ENCODE results near the gene TRPV3. TPM values are rescaled to one million over a fixed set of nuclear protein-coding genes. Genes with fewer than 3 reads are reported as not detected.

TRPV3 gene
- total RNA-seq, 1 experiment from 2014 or later: 0.31 TPM

DNA sequence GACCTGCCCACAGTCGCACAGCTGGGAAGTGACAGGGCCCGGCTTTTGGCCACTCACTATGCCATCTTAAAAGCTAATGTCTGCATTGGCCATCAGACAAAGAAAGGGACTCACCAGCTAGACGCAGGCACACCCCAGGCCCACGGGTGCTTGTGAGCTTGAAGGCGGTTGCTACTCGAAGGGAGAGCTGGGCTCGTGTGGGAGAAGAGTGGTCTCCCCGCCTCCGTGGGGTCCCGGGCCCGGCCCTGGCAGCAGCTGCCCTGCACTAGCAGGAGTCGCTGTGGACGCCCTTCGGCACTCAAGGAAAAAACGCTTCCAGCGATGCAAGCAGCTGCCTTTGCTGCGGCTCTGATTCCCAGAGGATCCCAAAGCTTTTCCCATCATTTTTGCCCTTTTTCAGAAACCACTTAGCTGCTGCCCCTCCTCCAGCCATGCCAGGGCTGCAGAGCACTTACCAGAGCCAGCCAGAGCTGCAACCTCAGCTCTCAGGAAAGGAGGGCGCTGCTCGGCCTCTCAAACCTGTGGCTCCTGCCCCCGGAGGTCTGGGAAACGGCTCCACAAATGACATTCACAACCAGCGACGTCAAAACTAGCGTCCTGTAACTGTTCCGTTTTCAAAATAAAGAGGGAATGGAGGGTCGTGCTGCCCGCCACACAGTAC is 39.3 kb upstream of the TRPV3 start:
- ATAC-seq: no peak
- DNase-seq (ENCODE audit: low read depth, low spot score): no peak
- intact Hi-C loops (cut with micrococcal nuclease; ENCODE audit: unreplicated experiment) (no loop called here), in situ Hi-C loops (cut with HindIII; ENCODE audit: low pct_unique_long_range_greater_than_20kb, low sequenced_read_pairs) (no loop called here)
- CTCF ChIA-PET: no interaction called here
- Histone ChIP-seq H3K36me3 (ENCODE audit: control insufficient read depth, insufficient read depth, low read length) (no peaks in the 10 kb centered on the region), H3K4me3 (ENCODE audit: low read depth in 2 of 2, low read length in 2 of 2) (no peak overlapping the region), H3K9me3 (ENCODE audit: control insufficient read depth, insufficient read depth, low read depth, low read length) (no peaks in the 10 kb centered on the region), H3K27me3 (ENCODE audit: control insufficient read depth, insufficient read depth, low read length) (no peaks in the 10 kb centered on the region), H3K4me1 (ENCODE audit: control insufficient read depth, insufficient read depth, low read length) (no peaks in the 10 kb centered on the region), H3K27ac (ENCODE audit: low read length) (no peak overlapping the region)
- BruUV-seq (replicated peaks): no TSS peak
- POLR2A ChIA-PET: interaction anchor here (0.6 kb wide), 1 partner anchor 746 kb away, joined by 3 read pairs; no protein-coding TSS in a partner anchor
- TF ChIP-seq, protein P1, sequence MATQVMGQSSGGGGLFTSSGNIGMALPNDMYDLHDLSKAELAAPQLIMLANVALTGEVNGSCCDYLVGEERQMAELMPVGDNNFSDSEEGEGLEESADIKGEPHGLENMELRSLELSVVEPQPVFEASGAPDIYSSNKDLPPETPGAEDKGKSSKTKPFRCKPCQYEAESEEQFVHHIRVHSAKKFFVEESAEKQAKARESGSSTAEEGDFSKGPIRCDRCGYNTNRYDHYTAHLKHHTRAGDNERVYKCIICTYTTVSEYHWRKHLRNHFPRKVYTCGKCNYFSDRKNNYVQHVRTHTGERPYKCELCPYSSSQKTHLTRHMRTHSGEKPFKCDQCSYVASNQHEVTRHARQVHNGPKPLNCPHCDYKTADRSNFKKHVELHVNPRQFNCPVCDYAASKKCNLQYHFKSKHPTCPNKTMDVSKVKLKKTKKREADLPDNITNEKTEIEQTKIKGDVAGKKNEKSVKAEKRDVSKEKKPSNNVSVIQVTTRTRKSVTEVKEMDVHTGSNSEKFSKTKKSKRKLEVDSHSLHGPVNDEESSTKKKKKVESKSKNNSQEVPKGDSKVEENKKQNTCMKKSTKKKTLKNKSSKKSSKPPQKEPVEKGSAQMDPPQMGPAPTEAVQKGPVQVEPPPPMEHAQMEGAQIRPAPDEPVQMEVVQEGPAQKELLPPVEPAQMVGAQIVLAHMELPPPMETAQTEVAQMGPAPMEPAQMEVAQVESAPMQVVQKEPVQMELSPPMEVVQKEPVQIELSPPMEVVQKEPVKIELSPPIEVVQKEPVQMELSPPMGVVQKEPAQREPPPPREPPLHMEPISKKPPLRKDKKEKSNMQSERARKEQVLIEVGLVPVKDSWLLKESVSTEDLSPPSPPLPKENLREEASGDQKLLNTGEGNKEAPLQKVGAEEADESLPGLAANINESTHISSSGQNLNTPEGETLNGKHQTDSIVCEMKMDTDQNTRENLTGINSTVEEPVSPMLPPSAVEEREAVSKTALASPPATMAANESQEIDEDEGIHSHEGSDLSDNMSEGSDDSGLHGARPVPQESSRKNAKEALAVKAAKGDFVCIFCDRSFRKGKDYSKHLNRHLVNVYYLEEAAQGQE (IDR thresholded peaks at IDR 0.05; ENCODE audit: insufficient read depth in 1 of 2, low read depth in 2 of 2, low read length in 1 of 2): no peak
- TF ChIP-seq TCF7L2 (IDR thresholded peaks at IDR 0.05; ENCODE audit: low read depth, low read length): no peak
- TF ChIP-seq, protein P2, sequence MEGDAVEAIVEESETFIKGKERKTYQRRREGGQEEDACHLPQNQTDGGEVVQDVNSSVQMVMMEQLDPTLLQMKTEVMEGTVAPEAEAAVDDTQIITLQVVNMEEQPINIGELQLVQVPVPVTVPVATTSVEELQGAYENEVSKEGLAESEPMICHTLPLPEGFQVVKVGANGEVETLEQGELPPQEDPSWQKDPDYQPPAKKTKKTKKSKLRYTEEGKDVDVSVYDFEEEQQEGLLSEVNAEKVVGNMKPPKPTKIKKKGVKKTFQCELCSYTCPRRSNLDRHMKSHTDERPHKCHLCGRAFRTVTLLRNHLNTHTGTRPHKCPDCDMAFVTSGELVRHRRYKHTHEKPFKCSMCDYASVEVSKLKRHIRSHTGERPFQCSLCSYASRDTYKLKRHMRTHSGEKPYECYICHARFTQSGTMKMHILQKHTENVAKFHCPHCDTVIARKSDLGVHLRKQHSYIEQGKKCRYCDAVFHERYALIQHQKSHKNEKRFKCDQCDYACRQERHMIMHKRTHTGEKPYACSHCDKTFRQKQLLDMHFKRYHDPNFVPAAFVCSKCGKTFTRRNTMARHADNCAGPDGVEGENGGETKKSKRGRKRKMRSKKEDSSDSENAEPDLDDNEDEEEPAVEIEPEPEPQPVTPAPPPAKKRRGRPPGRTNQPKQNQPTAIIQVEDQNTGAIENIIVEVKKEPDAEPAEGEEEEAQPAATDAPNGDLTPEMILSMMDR (IDR thresholded peaks at IDR 0.05): no peak
- TF ChIP-seq SIN3A (IDR thresholded peaks at IDR 0.05; ENCODE audit: borderline replicate concordance, insufficient read depth, low read depth, low read length): no peak
- TF ChIP-seq POLR2AphosphoS5 (IDR thresholded peaks at IDR 0.05; ENCODE audit: low read depth, low read length): no peak

- intact Hi-C loops (cut with micrococcal nuclease; ENCODE audit: unreplicated experiment): no loop called here
- no peak overlapping the region for H3K27ac ChIP-seq (ENCODE audit: low read length)
- ChIA-PET CTCF (no interaction called here), POLR2A (no interaction called here)
- H3K4me1 ChIP-seq (ENCODE audit: control insufficient read depth, insufficient read depth, low read length): no peaks in the 10 kb centered on the region
- H3K4me3 ChIP-seq (ENCODE audit: low read depth in 2 of 2, low read length in 2 of 2): no peak overlapping the region
- no peaks in the 10 kb centered on the region for H3K27me3 ChIP-seq (ENCODE audit: control insufficient read depth, insufficient read depth, low read length)
- BruUV-seq (replicated peaks): no TSS peak
- no peak for TF ChIP-seq SIN3A (IDR thresholded peaks at IDR 0.05; ENCODE audit: borderline replicate concordance, insufficient read depth, low read depth, low read length)
- TF ChIP-seq, protein P2 (IDR thresholded peaks at IDR 0.05): no peak
- no peak for TF ChIP-seq TCF7L2 (IDR thresholded peaks at IDR 0.05; ENCODE audit: low read depth, low read length)
- no peak for TF ChIP-seq POLR2AphosphoS5 (IDR thresholded peaks at IDR 0.05; ENCODE audit: low read depth, low read length)
- TF ChIP-seq, protein P1 (IDR thresholded peaks at IDR 0.05; ENCODE audit: insufficient read depth in 1 of 2, low read depth in 2 of 2, low read length in 1 of 2): no peak
- DNase-seq (ENCODE audit: low read depth, low spot score) (no peak), ATAC-seq (no peak)
- no peaks in the 10 kb centered on the region for H3K9me3 ChIP-seq (ENCODE audit: control insufficient read depth, insufficient read depth, low read depth, low read length)
- in situ Hi-C loops (cut with HindIII; ENCODE audit: low pct_unique_long_range_greater_than_20kb, low sequenced_read_pairs): no loop called here
- no peaks in the 10 kb centered on the region for H3K36me3 ChIP-seq (ENCODE audit: control insufficient read depth, insufficient read depth, low read length)
These were observed 37.4 kb upstream of the TRPV3 start for GRCh38 chr17:3594976-3595375.

Measured in Panc1 (cell line).